RPMI7951 (cell line): ENCODE results near the gene EID2B. TPM values are rescaled to one million over a fixed set of nuclear protein-coding genes. Genes with fewer than 3 reads are reported as not detected.

Experiments used
- DNase-seq: peaks from one replicate; pipeline ENCODE4 v3.0.0-alpha.2; 2012; ENCODE audit warnings: low read depth
- total RNA-seq: library from RNA; depleted of rRNA; stranded (reverse); fragments of >200 nt; shearing (Covaris generic); gene quantifications from 2 replicates; pipeline ENCODE4 v1.2.3, GENCODE V29; 2014

Gene EID2B
- total RNA-seq, 1 experiment from 2014 or later: 5.3 TPM

- no peak for DNase-seq
These were observed 406 bp upstream of the EID2B start for GRCh38 chr19:39533003-39533512.

GRCh38 chr19:39531834-39532232 is 819 bp downstream of the EID2B start:
- DNase-seq: no peak

- DNase-seq: no peak
These were observed 7.4 kb downstream of the EID2B start for GRCh38 chr19:39525205-39525604.

GRCh38 chr19:39524495-39524894 is 8.2 kb downstream of the EID2B start:
- no peak for DNase-seq

- no peak for DNase-seq
These were observed 11.8 kb downstream of the EID2B start for GRCh38 chr19:39520541-39521484.

GRCh38 chr19:39518975-39519374 is 13.7 kb downstream of the EID2B start:
- no peak for DNase-seq

- DNase-seq: no peak
These were observed 14.2 kb downstream of the EID2B start for GRCh38 chr19:39518458-39518857.

- DNase-seq: no peak
These were observed 15.2 kb downstream of the EID2B start for GRCh38 chr19:39517432-39517831.

GRCh38 chr19:39516270-39516669 is 16.4 kb downstream of the EID2B start:
- DNase-seq: no peak

GRCh38 chr19:39515551-39516191 is 17.0 kb downstream of the EID2B start:
- DNase-seq: no peak

GRCh38 chr19:39514840-39515550 is 17.7 kb downstream of the EID2B start, which contains the start of gene SELENOV:
TSS of gene SELENOV (plus strand) at chr19:39515139. CDS start at chr19:39515213, 74 bp downstream.
- DNase-seq: no peak

GRCh38 chr19:39512988-39513387 is 19.7 kb downstream of the EID2B start:
- no peak for DNase-seq

- no peak for DNase-seq
These were observed 23.4 kb downstream of the EID2B start for GRCh38 chr19:39509233-39509632.

- DNase-seq: no peak
These were observed 24.0 kb downstream of the EID2B start for GRCh38 chr19:39508629-39509028.

GRCh38 chr19:39507715-39508364 is 24.8 kb downstream of the EID2B start:
- DNase-seq: no peak

- DNase-seq: peak; percentile 68
These were observed 25.5 kb downstream of the EID2B start for GRCh38 chr19:39506944-39507714.

- DNase-seq: no peak
These were observed 26.1 kb downstream of the EID2B start for GRCh38 chr19:39506598-39506943.

GRCh38 chr19:39502640-39503417 is 29.8 kb downstream of the EID2B start:
- DNase-seq: peak; percentile 67

GRCh38 chr19:39501340-39501739 is 31.3 kb downstream of the EID2B start:
- no peak for DNase-seq

GRCh38 chr19:39500543-39500942 is 32.1 kb downstream of the EID2B start:
- DNase-seq: no peak
